Measurements from ENCODE around the gene NFIA.

The NFIA gene

GRCh38 chr1:61474269-61474817, 392.0 kb downstream of the NFIA start:
- H3K27ac ChIP-seq: no peak overlapping the region
- H3K9ac ChIP-seq: no peak overlapping the region
- no peak overlapping the region for H2AFZ ChIP-seq
- H3K36me3 ChIP-seq (ENCODE audit: control insufficient read depth, insufficient read depth, low read length): no peaks in the 10 kb centered on the region
- no peaks in the 10 kb centered on the region for H3K4me1 ChIP-seq
- H3K4me3 ChIP-seq (ENCODE audit: low read depth, low read length): no peak overlapping the region
- H3K79me2 ChIP-seq: no peaks in the 10 kb centered on the region
- no peak overlapping the region for H3K4me2 ChIP-seq (ENCODE audit: low read length)
- no peaks in the 10 kb centered on the region for H3K9me3 ChIP-seq (ENCODE audit: control insufficient read depth, low read length)
- H3K27me3 ChIP-seq (ENCODE audit: control insufficient read depth, insufficient read depth, low read length): no peaks in the 10 kb centered on the region
- no peak for TF ChIP-seq CTCF (IDR thresholded peaks at IDR 0.05)

GRCh38 chr1:61474963-61475362, 392.6 kb downstream of the NFIA start:
- no peak overlapping the region for H3K27ac ChIP-seq
- H3K27me3 ChIP-seq (ENCODE audit: control insufficient read depth, insufficient read depth, low read length): no peaks in the 10 kb centered on the region
- no peaks in the 10 kb centered on the region for H3K9me3 ChIP-seq (ENCODE audit: control insufficient read depth, low read length)
- no peak overlapping the region for H2AFZ ChIP-seq
- TF ChIP-seq CTCF (IDR thresholded peaks at IDR 0.05): no peak
- no peak overlapping the region for H3K9ac ChIP-seq
- no peaks in the 10 kb centered on the region for H3K79me2 ChIP-seq
- no peak overlapping the region for H3K4me2 ChIP-seq (ENCODE audit: low read length)
- H3K4me1 ChIP-seq: no peaks in the 10 kb centered on the region
- no peak overlapping the region for H3K4me3 ChIP-seq (ENCODE audit: low read depth, low read length)
- no peaks in the 10 kb centered on the region for H3K36me3 ChIP-seq (ENCODE audit: control insufficient read depth, insufficient read depth, low read length)

DNA sequence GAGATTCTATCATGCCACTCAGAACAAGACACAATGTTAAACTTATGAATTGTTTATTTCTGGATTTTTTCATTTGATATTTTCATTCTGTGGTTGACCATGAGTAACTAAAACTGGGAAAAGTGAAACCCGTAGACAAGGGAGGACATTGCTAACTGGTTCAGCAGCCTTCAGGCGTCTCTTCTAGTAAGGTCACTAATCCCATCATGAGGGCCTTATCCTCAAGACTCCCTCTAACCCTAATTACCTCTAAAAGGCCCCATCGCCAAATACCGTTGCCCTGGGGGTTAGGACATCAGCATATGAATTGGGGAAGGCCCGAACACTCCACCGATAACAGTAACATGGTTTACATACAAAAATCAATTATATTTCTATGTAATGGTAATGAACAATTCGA, 394.9 kb downstream of the NFIA start:
- Histone ChIP-seq H3K4me3 (ENCODE audit: low read depth, low read length) (no peak overlapping the region), H3K4me2 (ENCODE audit: low read length) (no peak overlapping the region), H3K27me3 (ENCODE audit: control insufficient read depth, insufficient read depth, low read length) (no peaks in the 10 kb centered on the region), H3K36me3 (ENCODE audit: control insufficient read depth, insufficient read depth, low read length) (no peaks in the 10 kb centered on the region), H2AFZ (no peak overlapping the region), H3K4me1 (no peaks in the 10 kb centered on the region), H3K27ac (no peak overlapping the region), H3K79me2 (no peaks in the 10 kb centered on the region), H3K9ac (no peak overlapping the region), H3K9me3 (ENCODE audit: control insufficient read depth, low read length) (no peaks in the 10 kb centered on the region)
- TF ChIP-seq CTCF (IDR thresholded peaks at IDR 0.05): no peak

DNA sequence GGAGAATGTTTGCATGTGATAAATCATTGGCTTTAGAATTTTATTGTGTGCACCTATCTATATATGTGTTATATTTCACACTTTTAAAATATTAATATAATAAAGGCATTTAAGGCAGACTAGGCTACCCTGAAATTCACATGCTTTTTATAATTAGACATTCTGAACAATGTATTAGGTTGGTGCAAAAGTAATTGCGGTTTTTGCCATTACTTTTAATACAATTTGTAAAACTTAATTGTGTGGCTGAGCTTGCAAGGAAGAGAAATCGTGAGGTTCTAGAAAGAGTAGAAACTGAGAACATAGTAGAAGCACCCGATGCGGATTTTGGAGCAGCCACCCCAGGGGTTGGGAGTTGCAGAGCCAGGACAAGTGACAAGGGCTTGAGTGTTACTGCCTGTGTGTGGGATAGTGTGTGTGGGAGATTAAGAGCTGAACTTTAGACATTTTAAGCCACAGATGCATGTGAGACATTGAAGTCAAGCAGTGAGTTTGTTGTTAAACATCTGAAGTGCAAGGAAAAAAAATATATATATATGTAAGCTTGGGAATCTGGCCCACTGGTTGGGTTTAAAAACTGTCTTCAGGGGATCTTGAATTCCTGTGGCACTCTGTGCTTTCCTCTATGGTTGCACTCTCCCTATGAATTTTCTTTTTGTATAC, 398.0 kb downstream of the NFIA start:
- Histone ChIP-seq H3K27me3 (ENCODE audit: control insufficient read depth, insufficient read depth, low read length) (no peaks in the 10 kb centered on the region), H3K9ac (no peak overlapping the region), H3K4me3 (ENCODE audit: low read depth, low read length) (no peak overlapping the region), H3K4me1 (no peaks in the 10 kb centered on the region), H3K36me3 (ENCODE audit: control insufficient read depth, insufficient read depth, low read length) (no peaks in the 10 kb centered on the region), H3K79me2 (no peaks in the 10 kb centered on the region), H3K9me3 (ENCODE audit: control insufficient read depth, low read length) (no peaks in the 10 kb centered on the region), H2AFZ (no peak overlapping the region), H3K4me2 (ENCODE audit: low read length) (no peak overlapping the region), H3K27ac (no peak overlapping the region)
- no peak for TF ChIP-seq CTCF (IDR thresholded peaks at IDR 0.05)

DNA sequence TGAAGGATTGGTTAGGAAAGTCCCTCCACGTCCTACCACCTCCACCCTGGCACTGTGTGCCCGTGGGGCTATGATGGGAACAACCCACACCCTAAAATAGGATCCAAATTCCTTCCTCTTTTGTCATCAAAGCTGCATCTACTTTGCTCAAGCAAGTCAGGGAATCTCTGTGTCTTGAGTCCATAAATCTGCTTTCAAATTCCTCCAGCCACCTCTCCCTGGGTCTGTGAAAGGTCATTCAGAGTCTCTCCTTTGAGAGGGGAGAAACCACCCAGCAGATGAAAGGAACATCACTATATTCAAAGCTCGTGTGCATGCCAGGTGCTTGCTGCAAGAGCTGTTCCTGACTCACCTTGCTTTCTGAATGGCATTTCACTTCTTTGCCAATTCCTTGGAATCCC, 399.0 kb downstream of the NFIA start:
- no peak overlapping the region for H3K4me3 ChIP-seq (ENCODE audit: low read depth, low read length)
- no peaks in the 10 kb centered on the region for H3K4me1 ChIP-seq

More for the DNA sequence above, 399.0 kb downstream of the NFIA start:
- H3K4me2 ChIP-seq (ENCODE audit: low read length): no peak overlapping the region
- no peak overlapping the region for H3K9ac ChIP-seq
- no peak overlapping the region for H3K27ac ChIP-seq
- no peaks in the 10 kb centered on the region for H3K27me3 ChIP-seq (ENCODE audit: control insufficient read depth, insufficient read depth, low read length)
- no peak overlapping the region for H2AFZ ChIP-seq
- H3K79me2 ChIP-seq: no peaks in the 10 kb centered on the region
- no peaks in the 10 kb centered on the region for H3K9me3 ChIP-seq (ENCODE audit: control insufficient read depth, low read length)
- no peaks in the 10 kb centered on the region for H3K36me3 ChIP-seq (ENCODE audit: control insufficient read depth, insufficient read depth, low read length)
- TF ChIP-seq CTCF (IDR thresholded peaks at IDR 0.05): no peak

Data from parathyroid adenoma (tissue), 2 donors.